Colonic mucosa (tissue), 4 donors: ENCODE data around the gene IDH2. TPM values are rescaled to one million over a fixed set of nuclear protein-coding genes. Genes with fewer than 3 reads are reported as not detected.

ENCODE experiments used
- DNase-seq: peaks from one replicate; pipeline ENCODE4 v3.0.0-alpha.2; 2020
- H3K27ac ChIP-seq: fragments of 200-600 bp; one replicate; pipeline ENCODE4 v1.8.0; 2021
- H3K27me3 ChIP-seq: fragments of 200-600 bp; one replicate; pipeline ENCODE4 v1.8.0; 2021
- H3K36me3 ChIP-seq: fragments of 200-600 bp; one replicate; pipeline ENCODE4 v1.8.0; 2021
- H3K4me1 ChIP-seq: fragments of 200-600 bp; one replicate; pipeline ENCODE4 v1.8.0; 2021; ENCODE audit warnings: mild to moderate bottlenecking
- H3K4me3 ChIP-seq: fragments of 200-600 bp; one replicate; pipeline ENCODE4 v1.8.0; 2021
- H3K9ac ChIP-seq, 2 donors: one replicate each; pipeline ENCODE4 v1.7.0; 2013; ENCODE audit warnings: control low read depth in 2 of 2, low read depth in 2 of 2, low read length in 2 of 2
- H3K9me3 ChIP-seq: fragments of 200-600 bp; one replicate; pipeline ENCODE4 v1.8.0; 2021
- CTCF ChIP-seq: fragments of 200-600 bp; IDR thresholded peaks from one replicate; pipeline ENCODE4 v1.8.0; 2022; ENCODE audit warnings: antibody characterized with exemption, mild to moderate bottlenecking
- intact Hi-C: fragments of 100-400 bp; cut with DNase I; formaldehyde crosslinking; loops from one replicate; pipeline ENCODE4 v1.14.1; 2022
- total RNA-seq, 2 donors: library from RNA; stranded (reverse); fragmentation: NEBNext Ultra II Directional in 1 of 2; extraction: Animal tissue kit (Norgen Biotek cat#: 25700) in 1 of 2; gene quantifications; one replicate each; pipeline ENCODE4 v1.2.1, GENCODE V29; 2021
- donor health status: healthy.
- donor health status: DM: no; HTN: no; CAD: no.
- donor health status: DM: no; HTN: no; CAD: no.

IDH2 gene
- total RNA-seq, 2 donors from 2014 or later, result 201 to 286 TPM

- peak overlapping the region; percentile 37 to 81 for H3K9ac ChIP-seq
- H3K27ac ChIP-seq, result peak overlapping the region; percentile 77
- no peaks in the 10 kb centered on the region for H3K9me3 ChIP-seq
- peak; percentile 91 for DNase-seq
- H3K36me3 ChIP-seq, result no peaks in the 10 kb centered on the region
- peaks cover 40% of the 10 kb centered on the region for H3K4me1 ChIP-seq
- H3K4me3 ChIP-seq, result no peak overlapping the region
- no peak for TF ChIP-seq CTCF
- intact Hi-C loops, result no loop called here
- no peaks in the 10 kb centered on the region for H3K27me3 ChIP-seq
Observed at GRCh38 chr15:90062462-90062932, 39.8 kb downstream of the IDH2 start.

GRCh38 chr15:90062023-90062442 lies 40.2 kb downstream of the IDH2 start:
- H3K4me3 ChIP-seq, result no peak overlapping the region
- peak overlapping the region; percentile 77 for H3K27ac ChIP-seq
- H3K4me1 ChIP-seq, result peaks cover 40% of the 10 kb centered on the region
- H3K9ac ChIP-seq, result peak overlapping the region; percentile 64 to 81
- TF ChIP-seq CTCF, result no peak
- no peaks in the 10 kb centered on the region for H3K27me3 ChIP-seq
- no peaks in the 10 kb centered on the region for H3K9me3 ChIP-seq
- DNase-seq, result peak; percentile 82
- intact Hi-C loops, result no loop called here
- no peaks in the 10 kb centered on the region for H3K36me3 ChIP-seq

- no peak for DNase-seq
- H3K9ac ChIP-seq, result no peak overlapping the region
- peaks cover 40% of the 10 kb centered on the region for H3K4me1 ChIP-seq
- H3K4me3 ChIP-seq, result no peak overlapping the region
- intact Hi-C loops, result no loop called here
- no peak for TF ChIP-seq CTCF
- H3K27ac ChIP-seq, result peak overlapping the region; percentile 77
- no peaks in the 10 kb centered on the region for H3K36me3 ChIP-seq
- H3K27me3 ChIP-seq, result no peaks in the 10 kb centered on the region
- no peaks in the 10 kb centered on the region for H3K9me3 ChIP-seq
Observed at GRCh38 chr15:90060797-90061196, 41.5 kb downstream of the IDH2 start.

GRCh38 chr15:90059208-90059985 lies 42.9 kb downstream of the IDH2 start:
- no peaks in the 10 kb centered on the region for H3K9me3 ChIP-seq
- TF ChIP-seq CTCF, result no peak
- H3K36me3 ChIP-seq, result no peaks in the 10 kb centered on the region
- DNase-seq, result peak; percentile 83
- peak overlapping the region; percentile 28 to 77 for H3K9ac ChIP-seq
- H3K4me1 ChIP-seq, result peaks cover 44% of the 10 kb centered on the region
- peak overlapping the region; percentile 83 for H3K27ac ChIP-seq
- no peaks in the 10 kb centered on the region for H3K27me3 ChIP-seq
- no peak overlapping the region for H3K4me3 ChIP-seq
- intact Hi-C loops, result no loop called here

- intact Hi-C loops, result no loop called here
- peaks cover 46% of the 10 kb centered on the region for H3K4me1 ChIP-seq
- H3K9ac ChIP-seq, result peak overlapping the region; percentile 28 to 77
- no peaks in the 10 kb centered on the region for H3K27me3 ChIP-seq
- H3K36me3 ChIP-seq, result no peaks in the 10 kb centered on the region
- DNase-seq, result no peak
- H3K4me3 ChIP-seq, result no peak overlapping the region
- peak overlapping the region; percentile 83 for H3K27ac ChIP-seq
- TF ChIP-seq CTCF, result no peak
- no peaks in the 10 kb centered on the region for H3K9me3 ChIP-seq
Observed at GRCh38 chr15:90058775-90059174, 43.5 kb downstream of the IDH2 start.
